SHP77 treated with DMSO at 0.1 percent for 48 hours (cell line): ENCODE results near the gene OXT.
"Not testable (repeated sequence)": the region's sequence is repeated elsewhere in the genome, so short reads cannot be mapped to it uniquely, and the experiment has no call there.

ENCODE experiments used
- DNase-seq: peaks from one replicate; lab custom pipeline; 2025; lab: John Stamatoyannopoulos, UW

OXT gene

GRCh38 chr20:3071610-3072529 lies at the start of gene OXT:
TSS of gene OXT (plus strand) at chr20:3071620. CDS start at chr20:3071656, 36 bp downstream.
- DNase-seq = no peak

- DNase-seq = no peak
Measured at GRCh38 chr20:3021777-3022176, 49.6 kb upstream of the OXT start.

GRCh38 chr20:3022559-3023490 lies 48.6 kb upstream of the OXT start:
- not testable (repeated sequence) for DNase-seq

- DNase-seq = no peak
Measured at GRCh38 chr20:3027987-3028386, 43.4 kb upstream of the OXT start.

GRCh38 chr20:3031524-3032147 lies 39.8 kb upstream of the OXT start:
- DNase-seq = no peak

- DNase-seq = no peak
Measured at GRCh38 chr20:3032624-3033023, 38.8 kb upstream of the OXT start.

- DNase-seq = no peak
Measured at GRCh38 chr20:3037654-3038053, 33.8 kb upstream of the OXT start.

GRCh38 chr20:3038454-3038853 lies 33.0 kb upstream of the OXT start:
- no peak for DNase-seq

GRCh38 chr20:3039426-3039825 lies 32.0 kb upstream of the OXT start:
- no peak for DNase-seq

- no peak for DNase-seq
Measured at GRCh38 chr20:3040086-3040485, 31.3 kb upstream of the OXT start.

- DNase-seq = no peak
Measured at GRCh38 chr20:3041854-3042409, 29.5 kb upstream of the OXT start.

GRCh38 chr20:3042625-3043024 lies 28.8 kb upstream of the OXT start:
- DNase-seq = no peak

GRCh38 chr20:3043322-3043721 lies 28.1 kb upstream of the OXT start, which contains the start of gene GNRH2:
TSS of gene GNRH2 (plus strand) at chr20:3043622. CDS start at chr20:3044415, 793 bp downstream.
- DNase-seq = no peak

GRCh38 chr20:3044336-3044965 lies 27.0 kb upstream of the OXT start:
- DNase-seq = no peak

GRCh38 chr20:3045042-3045815 lies 26.2 kb upstream of the OXT start:
- DNase-seq = peak; percentile 84

GRCh38 chr20:3045816-3046676 lies 25.4 kb upstream of the OXT start, which contains the start of gene MRPS26:
TSS of gene MRPS26 (plus strand) at chr20:3046052. CDS start at chr20:3046069, 17 bp downstream.
- peak; percentile 84 for DNase-seq

- peak; percentile 13 for DNase-seq
Measured at GRCh38 chr20:3046677-3047462, 24.6 kb upstream of the OXT start.
